Endothelial cell (in vitro differentiated cells): ENCODE results near the gene DALRD3. TPM values are rescaled to one million over a fixed set of nuclear protein-coding genes. Genes with fewer than 3 reads are reported as not detected.

Experiments used
- DNase-seq: peaks from one replicate; pipeline ENCODE4 v3.0.0; 2021; ENCODE audit warnings: low spot score
- H3K27ac Mint-ChIP-seq: one replicate; pipeline ENCODE4 v1.8.0; 2021; ENCODE audit warnings: mixed read lengths, inconsistent platforms; ENCODE audit not compliant: unreplicated experiment
- H3K27me3 Mint-ChIP-seq: one replicate; pipeline ENCODE4 v1.8.0; 2021; ENCODE audit warnings: mild to moderate bottlenecking, moderate library complexity, mixed read lengths, inconsistent platforms; ENCODE audit not compliant: unreplicated experiment
- H3K36me3 Mint-ChIP-seq: one replicate; pipeline ENCODE4 v1.8.0; 2021; ENCODE audit warnings: mild to moderate bottlenecking, low read depth, mixed read lengths, inconsistent platforms; ENCODE audit not compliant: unreplicated experiment
- H3K4me1 Mint-ChIP-seq: one replicate; pipeline ENCODE4 v1.8.0; 2021; ENCODE audit warnings: mild to moderate bottlenecking, mixed read lengths, inconsistent platforms; ENCODE audit not compliant: unreplicated experiment
- H3K4me3 Mint-ChIP-seq: one replicate; pipeline ENCODE4 v1.8.0; 2021; ENCODE audit warnings: mild to moderate bottlenecking, mixed read lengths, inconsistent platforms; ENCODE audit not compliant: unreplicated experiment
- H3K9me3 Mint-ChIP-seq: one replicate; pipeline ENCODE4 v1.8.0; 2021; ENCODE audit warnings: mixed read lengths, inconsistent platforms; ENCODE audit not compliant: unreplicated experiment
- CTCF ChIP-seq: fragments of 200-600 bp; sonication (generic); IDR thresholded peaks from one replicate; pipeline ENCODE4 v1.5.0; 2021; ENCODE audit warnings: antibody characterized with exemption; ENCODE audit not compliant: unreplicated experiment
- total RNA-seq: library from RNA; stranded (reverse); fragmentation: NEBNext Ultra II Directional; extraction: Animal tissue kit (Norgen Biotek cat#: 25700); gene quantifications from one replicate; pipeline ENCODE4 v1.2.1, GENCODE V29; 2021; ENCODE audit not compliant: unreplicated experiment

DALRD3 gene
- total RNA-seq, 1 donor from 2014 or later = 27.8 TPM

- peaks cover 5% of the 10 kb centered on the region for H3K36me3 Mint-ChIP-seq
- DNase-seq = no peak
- peak overlapping the region; percentile 86 for H3K4me3 Mint-ChIP-seq
- H3K4me1 Mint-ChIP-seq = peaks cover 10% of the 10 kb centered on the region
- TF ChIP-seq CTCF = no peak
- H3K27me3 Mint-ChIP-seq = peaks cover 1% of the 10 kb centered on the region
- no peaks in the 10 kb centered on the region for H3K9me3 Mint-ChIP-seq
- no peak overlapping the region for H3K27ac Mint-ChIP-seq
Measured at GRCh38 chr3:48990636-48991469, 27.5 kb downstream of the DALRD3 start.

GRCh38 chr3:48989796-48990635 is 28.4 kb downstream of the DALRD3 start, which contains the start of gene P4HTM:
P4HTM (plus strand) TSS chr3:48990241; CDS start chr3:48990257, 16 bp downstream.
- peak within 1 kb of the TSS; percentile 36 for H3K27ac Mint-ChIP-seq
- peaks cover 1% of the 10 kb centered on the region for H3K27me3 Mint-ChIP-seq
- DNase-seq = peak; percentile 59
- no peak for TF ChIP-seq CTCF
- peaks cover 10% of the 10 kb centered on the region for H3K4me1 Mint-ChIP-seq
- no peaks in the 10 kb centered on the region for H3K9me3 Mint-ChIP-seq
- H3K36me3 Mint-ChIP-seq = peaks cover 2% of the 10 kb centered on the region
- H3K4me3 Mint-ChIP-seq = peak within 1 kb of the TSS; percentile 86

- peak overlapping the region; percentile 36 for H3K27ac Mint-ChIP-seq
- peaks cover 1% of the 10 kb centered on the region for H3K27me3 Mint-ChIP-seq
- no peak for TF ChIP-seq CTCF
- H3K36me3 Mint-ChIP-seq = no peaks in the 10 kb centered on the region
- DNase-seq = no peak
- no peaks in the 10 kb centered on the region for H3K9me3 Mint-ChIP-seq
- H3K4me1 Mint-ChIP-seq = peaks cover 16% of the 10 kb centered on the region
- peak overlapping the region; percentile 84 for H3K4me3 Mint-ChIP-seq
Measured at GRCh38 chr3:48989126-48989795, 29.1 kb downstream of the DALRD3 start.

GRCh38 chr3:48985831-48986376 is 32.5 kb downstream of the DALRD3 start:
- Mint-ChIP-seq H3K4me3 (no peak overlapping the region), H3K27me3 (peaks cover 4% of the 10 kb centered on the region), H3K27ac (peak overlapping the region; percentile 12), H3K4me1 (peaks cover 9% of the 10 kb centered on the region), H3K9me3 (no peaks in the 10 kb centered on the region), H3K36me3 (peaks cover 14% of the 10 kb centered on the region)
- DNase-seq = no peak
- no peak for TF ChIP-seq CTCF
